Neutrophil (primary cell): ENCODE data around the gene ZFP36L1.

Source experiments
- H3K27ac ChIP-seq: fragments of 200-600 bp; sonication (generic); 2 replicates; pipeline ENCODE4 v1.5.1; 2016; ENCODE audit warnings: mild to moderate bottlenecking, moderate library complexity
- H3K27me3 ChIP-seq: fragments of 200-600 bp; sonication (generic); 2 replicates; pipeline ENCODE4 v1.6.0; 2016; ENCODE audit warnings: mild to moderate bottlenecking
- H3K36me3 ChIP-seq: fragments of 200-600 bp; sonication (generic); 2 replicates; pipeline ENCODE4 v1.5.1; 2017
- H3K4me1 ChIP-seq, 2 experiments: fragments of 200-600 bp in 1 of 2; sonication (generic) in 1 of 2; 1 replicate in 1 of 2; 2 replicates in 1 of 2; pipeline versions ENCODE4 v1.5.1 to v1.6.1; 2013 to 2016; ENCODE audit warnings: low read depth in 1 of 2, low read length in 1 of 2, mild to moderate bottlenecking in 1 of 2, moderate library complexity in 1 of 2; ENCODE audit not compliant: control insufficient read depth in 1 of 2, insufficient read depth in 1 of 2
- H3K4me3 ChIP-seq, 2 experiments: fragments of 200-600 bp in 1 of 2; sonication (generic) in 1 of 2; 1 replicate in 1 of 2; 2 replicates in 1 of 2; pipeline ENCODE4 v1.5.1; 2013 to 2016; ENCODE audit warnings: low read depth in 1 of 2, low read length in 1 of 2, mild to moderate bottlenecking in 1 of 2, moderate library complexity in 1 of 2
- H3K9me3 ChIP-seq: fragments of 200-600 bp; sonication (generic); 2 replicates; pipeline ENCODE4 v1.5.1; 2016
- TF ChIP-seq, protein P1 (sequence below): fragments of 200-600 bp; sonication (generic); IDR thresholded peaks from 2 replicates; pipeline ENCODE4 v1.5.1; 2016; ENCODE audit warnings: antibody characterized with exemption

ZFP36L1 gene

DNA sequence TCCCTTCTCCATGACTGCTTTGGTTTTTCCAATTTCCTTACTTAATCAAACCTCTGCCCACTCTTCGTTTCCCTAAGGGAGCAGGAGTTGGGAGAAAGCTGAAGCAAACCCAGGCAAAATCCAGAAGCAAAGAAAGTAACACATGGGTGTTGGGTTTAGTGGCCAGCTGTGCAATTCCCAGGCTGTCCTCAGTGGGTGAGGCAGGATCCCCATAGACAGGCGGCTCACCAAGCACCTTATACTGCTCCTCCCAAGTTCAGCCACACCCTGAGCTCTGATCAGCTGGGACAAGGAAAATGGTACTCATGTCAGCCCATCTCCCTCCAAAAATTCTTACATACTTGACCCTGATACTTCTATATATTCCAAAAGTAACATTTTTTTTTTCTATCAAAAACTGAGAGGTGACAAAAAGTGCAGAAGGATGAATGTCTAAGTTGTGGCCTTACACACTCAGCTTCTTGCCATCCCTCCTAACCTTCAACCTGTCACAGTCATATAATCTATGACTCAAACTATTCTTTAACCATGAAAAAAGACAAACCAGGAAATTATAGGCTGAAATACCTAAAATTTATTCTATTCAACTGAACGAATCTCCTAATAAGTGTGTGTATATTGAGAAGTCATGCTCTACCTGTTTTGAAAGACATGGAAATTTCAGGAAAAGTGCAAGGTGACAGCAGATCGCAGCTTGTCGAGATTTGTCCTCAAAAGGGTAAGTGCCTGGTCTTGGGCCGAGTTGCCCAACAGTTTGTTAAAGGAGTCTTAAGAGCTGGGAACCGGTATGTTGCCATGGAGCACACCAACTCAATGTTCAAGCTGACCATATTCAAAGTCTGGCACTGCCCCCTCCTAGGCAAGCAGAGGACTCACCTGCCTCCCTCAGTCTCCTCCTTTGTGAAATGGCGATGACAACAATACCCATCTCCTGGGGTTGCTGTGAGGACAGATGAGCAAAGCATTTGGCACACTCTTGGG is 17.6 kb upstream of the ZFP36L1 start:
- TF ChIP-seq, protein P1, sequence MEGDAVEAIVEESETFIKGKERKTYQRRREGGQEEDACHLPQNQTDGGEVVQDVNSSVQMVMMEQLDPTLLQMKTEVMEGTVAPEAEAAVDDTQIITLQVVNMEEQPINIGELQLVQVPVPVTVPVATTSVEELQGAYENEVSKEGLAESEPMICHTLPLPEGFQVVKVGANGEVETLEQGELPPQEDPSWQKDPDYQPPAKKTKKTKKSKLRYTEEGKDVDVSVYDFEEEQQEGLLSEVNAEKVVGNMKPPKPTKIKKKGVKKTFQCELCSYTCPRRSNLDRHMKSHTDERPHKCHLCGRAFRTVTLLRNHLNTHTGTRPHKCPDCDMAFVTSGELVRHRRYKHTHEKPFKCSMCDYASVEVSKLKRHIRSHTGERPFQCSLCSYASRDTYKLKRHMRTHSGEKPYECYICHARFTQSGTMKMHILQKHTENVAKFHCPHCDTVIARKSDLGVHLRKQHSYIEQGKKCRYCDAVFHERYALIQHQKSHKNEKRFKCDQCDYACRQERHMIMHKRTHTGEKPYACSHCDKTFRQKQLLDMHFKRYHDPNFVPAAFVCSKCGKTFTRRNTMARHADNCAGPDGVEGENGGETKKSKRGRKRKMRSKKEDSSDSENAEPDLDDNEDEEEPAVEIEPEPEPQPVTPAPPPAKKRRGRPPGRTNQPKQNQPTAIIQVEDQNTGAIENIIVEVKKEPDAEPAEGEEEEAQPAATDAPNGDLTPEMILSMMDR: no peak
- Histone ChIP-seq H3K9me3 (no peaks in the 10 kb centered on the region), H3K36me3 (no peaks in the 10 kb centered on the region), H3K4me3 (no peak overlapping the region), H3K27me3 (peaks cover 10% of the 10 kb centered on the region), H3K27ac (no peak overlapping the region), H3K4me1 (peaks cover 10 to 11% of the 10 kb centered on the region in 2 experiments)

DNA sequence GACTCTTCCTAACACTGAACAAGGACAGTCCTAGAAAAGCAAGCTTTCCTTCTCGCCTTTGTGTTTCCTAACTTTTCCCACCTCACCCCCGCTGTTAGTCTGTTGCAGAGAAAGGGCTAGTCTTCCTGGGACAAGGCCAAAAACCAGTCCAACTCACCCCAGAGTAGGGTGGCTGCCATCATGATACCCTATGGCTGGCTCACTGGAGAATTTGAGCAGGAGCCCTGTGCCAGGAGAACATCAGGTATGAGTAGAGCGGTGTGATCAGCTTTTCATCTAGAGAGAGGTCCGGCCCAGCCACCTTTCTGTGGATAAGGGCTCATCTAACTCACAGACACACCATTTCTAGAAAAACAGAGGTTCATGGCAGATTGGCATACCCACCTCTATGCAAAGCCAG is 16.7 kb upstream of the ZFP36L1 start:
- TF ChIP-seq, protein P1: no peak
- peaks cover 4% of the 10 kb centered on the region in 2 experiments for H3K4me1 ChIP-seq
- no peak overlapping the region for H3K4me3 ChIP-seq
- H3K9me3 ChIP-seq: no peaks in the 10 kb centered on the region
- no peaks in the 10 kb centered on the region for H3K36me3 ChIP-seq
- no peak overlapping the region for H3K27ac ChIP-seq
- H3K27me3 ChIP-seq: peaks cover 10% of the 10 kb centered on the region

DNA sequence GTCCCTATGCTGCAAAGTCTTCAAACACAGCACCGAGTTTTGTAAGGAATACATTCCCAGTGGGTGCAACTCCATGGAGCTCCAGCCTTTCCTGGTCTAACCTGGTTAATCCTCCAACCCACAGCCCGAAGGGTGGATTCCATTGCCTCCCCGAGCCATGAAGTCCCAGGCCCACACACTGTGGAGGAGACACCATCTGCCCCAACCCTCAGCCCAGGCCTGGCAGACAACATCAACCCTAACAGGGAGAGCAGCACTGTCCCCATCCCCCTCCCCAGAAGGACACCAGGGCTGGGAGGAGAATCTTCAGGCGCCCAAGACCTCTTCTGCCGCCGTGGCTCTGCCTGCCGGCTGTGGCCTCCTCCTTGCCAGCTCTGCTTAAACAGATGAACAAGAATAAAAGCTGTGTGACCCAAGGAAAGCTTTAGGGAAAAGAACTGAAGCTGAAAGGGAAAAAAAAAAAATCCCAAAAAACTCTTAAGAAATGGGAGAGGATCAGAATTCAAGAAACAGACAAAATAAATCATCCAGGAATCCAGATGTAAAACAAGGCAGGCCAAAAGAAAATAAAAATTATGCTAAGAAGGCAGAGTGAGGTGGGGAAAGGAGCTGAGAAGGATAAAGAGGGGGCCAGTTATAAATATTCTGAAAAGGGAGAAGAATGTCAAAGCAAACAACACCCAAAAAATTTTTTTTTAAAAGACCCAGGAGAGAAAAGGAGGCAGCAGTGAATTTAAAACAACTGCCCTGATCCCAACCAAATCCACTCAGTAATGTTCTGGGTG is 16.0 kb upstream of the ZFP36L1 start:
- TF ChIP-seq, protein P1: no peak
- Histone ChIP-seq H3K36me3 (no peaks in the 10 kb centered on the region), H3K27me3 (peaks cover 10% of the 10 kb centered on the region), H3K4me1 (no peaks in the 10 kb centered on the region), H3K9me3 (no peaks in the 10 kb centered on the region), H3K27ac (no peak overlapping the region), H3K4me3 (no peak overlapping the region)

DNA sequence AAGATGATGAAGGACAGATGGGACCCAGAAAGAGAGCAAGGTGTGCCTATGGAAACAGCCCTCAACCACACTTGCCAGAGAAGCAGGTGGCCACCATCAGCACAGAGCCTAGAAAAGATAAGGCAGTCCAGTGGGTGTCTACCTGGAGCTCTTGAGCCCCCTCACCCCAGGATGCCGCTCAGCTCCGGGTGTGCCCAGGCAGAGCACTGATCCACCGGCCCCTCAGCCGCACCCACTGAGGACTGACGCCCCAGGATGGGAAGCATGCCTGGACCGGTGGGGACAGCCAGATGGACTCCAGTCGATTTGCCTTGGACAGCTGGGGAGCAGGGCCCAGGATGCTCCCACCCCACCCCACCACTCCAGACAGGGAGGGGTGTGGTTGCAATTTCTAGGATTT is 15.1 kb upstream of the ZFP36L1 start:
- Histone ChIP-seq H3K27me3 (peaks cover 10% of the 10 kb centered on the region), H3K4me1 (no peaks in the 10 kb centered on the region), H3K36me3 (no peaks in the 10 kb centered on the region), H3K27ac (no peak overlapping the region), H3K9me3 (no peaks in the 10 kb centered on the region), H3K4me3 (no peak overlapping the region)
- TF ChIP-seq, protein P1: no peak

DNA sequence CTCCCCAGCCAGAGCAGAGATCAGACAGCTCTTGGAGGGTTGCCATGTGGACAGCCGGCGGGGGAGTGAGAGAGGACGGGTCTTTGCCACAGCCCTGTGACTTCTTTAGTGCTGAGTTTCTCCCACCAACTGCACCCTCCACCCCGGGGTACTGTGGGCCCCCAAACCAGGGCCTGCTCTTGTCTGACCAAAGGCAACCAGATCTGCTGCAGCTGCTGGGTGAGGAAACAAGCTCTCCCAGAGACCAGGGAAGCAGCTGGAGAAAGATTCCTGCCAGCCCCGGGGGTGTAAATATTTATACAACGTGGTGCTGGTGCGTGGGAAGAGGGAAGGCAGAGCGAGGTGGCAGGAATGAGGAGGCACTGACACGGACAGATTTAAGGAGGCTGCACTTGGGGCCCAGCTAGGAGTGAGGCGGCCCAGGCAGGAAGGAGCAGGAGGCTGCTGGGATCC is 14.3 kb upstream of the ZFP36L1 start:
- H3K9me3 ChIP-seq: no peaks in the 10 kb centered on the region
- no peak overlapping the region for H3K27ac ChIP-seq
- no peak overlapping the region for H3K4me3 ChIP-seq
- TF ChIP-seq, protein P1: no peak
- H3K27me3 ChIP-seq: peaks cover 10% of the 10 kb centered on the region
- H3K36me3 ChIP-seq: no peaks in the 10 kb centered on the region
- H3K4me1 ChIP-seq: no peaks in the 10 kb centered on the region
